Smooth muscle cell (in vitro differentiated cells): ENCODE data around the gene STARD3. TPM values are rescaled to one million over a fixed set of nuclear protein-coding genes. Genes with fewer than 3 reads are reported as not detected.
"Not testable (repeated sequence)": the region's sequence is repeated elsewhere in the genome, so short reads cannot be mapped to it uniquely, and the experiment has no call there.

ENCODE experiments used
- DNase-seq: peaks from one replicate; lab custom pipeline; 2025; ENCODE audit not compliant: unreplicated experiment; lab: John Stamatoyannopoulos, UW
- H2AFZ ChIP-seq: fragments of 200-600 bp; sonication (generic); 2 replicates; pipeline ENCODE4 v1.6.0; 2016; ENCODE audit warnings: antibody characterized with exemption, low read depth, mild to moderate bottlenecking
- H3F3A ChIP-seq: fragments of 200-600 bp; sonication (generic); 2 replicates; pipeline ENCODE4 v1.6.0; 2017; ENCODE audit warnings: antibody characterized with exemption, low read depth
- H3K27ac ChIP-seq: fragments of 200-600 bp; sonication (generic); 2 replicates; pipeline ENCODE4 v1.5.1; 2016; ENCODE audit warnings: low read depth, mild to moderate bottlenecking
- H3K27me3 ChIP-seq: fragments of 200-600 bp; sonication (generic); 2 replicates; pipeline ENCODE4 v1.6.1; 2016; ENCODE audit warnings: low read depth, mild to moderate bottlenecking
- H3K36me3 ChIP-seq: fragments of 200-600 bp; sonication (generic); 2 replicates; pipeline ENCODE4 v1.5.1; 2016; ENCODE audit warnings: low read depth
- H3K4me1 ChIP-seq: fragments of 200-600 bp; sonication (generic); 2 replicates; pipeline ENCODE4 v1.5.1; 2016; ENCODE audit warnings: low read depth
- H3K4me2 ChIP-seq: fragments of 200-600 bp; sonication (generic); 2 replicates; pipeline ENCODE4 v1.6.0; 2016; ENCODE audit warnings: mild to moderate bottlenecking
- H3K4me3 ChIP-seq: fragments of 200-600 bp; sonication (generic); 2 replicates; pipeline ENCODE4 v1.5.1; 2016; ENCODE audit warnings: mild to moderate bottlenecking
- H3K79me2 ChIP-seq: fragments of 200-600 bp; sonication (generic); 2 replicates; pipeline ENCODE4 v1.6.0; 2016; ENCODE audit warnings: low read depth, mild to moderate bottlenecking
- H3K9ac ChIP-seq: fragments of 200-600 bp; sonication (generic); 2 replicates; pipeline ENCODE4 v1.6.0; 2016; ENCODE audit warnings: low read depth
- H3K9me3 ChIP-seq: fragments of 200-600 bp; sonication (generic); replicated peaks from 2 replicates; pipeline ENCODE4 v1.5.1; 2016; ENCODE audit warnings: low read depth
- H4K20me1 ChIP-seq: fragments of 200-600 bp; sonication (generic); 2 replicates; pipeline ENCODE4 v1.6.0; 2016; ENCODE audit warnings: low read depth
- WGBS: methylation state at CpG from one replicate; pipeline ENCODE4 v1.1.7; 2016; ENCODE audit warnings: low lambda C conversion rate; 5-methylcytosine and 5-hydroxymethylcytosine counted together
- polyA plus RNA-seq: library from polyadenylated mRNA; unstranded; fragments of >200 nt; fragmentation: Nextera tagmentation; extraction: Ambion mirVana; gene quantifications from 2 replicates; pipeline ENCODE4 v1.2.1, GENCODE V29; 2016
- total RNA-seq: library from RNA; depleted of rRNA; stranded (reverse); fragments of >200 nt; gene quantifications from 2 replicates; pipeline ENCODE4 v1.2.3, GENCODE V29; 2014
- TF ChIP-seq, protein P1 (sequence below): fragments of 200-600 bp; sonication (generic); IDR thresholded peaks from 2 replicates; pipeline ENCODE4 v1.5.1; 2017; ENCODE audit warnings: borderline replicate concordance, mild to moderate bottlenecking, antibody characterized with exemption; ENCODE audit not compliant: insufficient read depth, poor library complexity, severe bottlenecking

STARD3 gene
- total and polyA plus RNA-seq, 2 experiments from 2014 or later, result 37.5 to 53.3 TPM

- no peak overlapping the region for H2AFZ ChIP-seq
- H3K27ac ChIP-seq, result no peak overlapping the region
- H3K79me2 ChIP-seq, result peaks cover 17% of the 10 kb centered on the region
- WGBS, result 87% methylated on average over 6 of the region's 6 CpGs
- H3K4me1 ChIP-seq, result peaks cover 25% of the 10 kb centered on the region
- H3K36me3 ChIP-seq, result no peaks in the 10 kb centered on the region
- H3K4me3 ChIP-seq, result no peak overlapping the region
- H4K20me1 ChIP-seq, result peaks cover 9% of the 10 kb centered on the region
- no peak overlapping the region for H3K9ac ChIP-seq
- DNase-seq, result no peak
- TF ChIP-seq, protein P1, sequence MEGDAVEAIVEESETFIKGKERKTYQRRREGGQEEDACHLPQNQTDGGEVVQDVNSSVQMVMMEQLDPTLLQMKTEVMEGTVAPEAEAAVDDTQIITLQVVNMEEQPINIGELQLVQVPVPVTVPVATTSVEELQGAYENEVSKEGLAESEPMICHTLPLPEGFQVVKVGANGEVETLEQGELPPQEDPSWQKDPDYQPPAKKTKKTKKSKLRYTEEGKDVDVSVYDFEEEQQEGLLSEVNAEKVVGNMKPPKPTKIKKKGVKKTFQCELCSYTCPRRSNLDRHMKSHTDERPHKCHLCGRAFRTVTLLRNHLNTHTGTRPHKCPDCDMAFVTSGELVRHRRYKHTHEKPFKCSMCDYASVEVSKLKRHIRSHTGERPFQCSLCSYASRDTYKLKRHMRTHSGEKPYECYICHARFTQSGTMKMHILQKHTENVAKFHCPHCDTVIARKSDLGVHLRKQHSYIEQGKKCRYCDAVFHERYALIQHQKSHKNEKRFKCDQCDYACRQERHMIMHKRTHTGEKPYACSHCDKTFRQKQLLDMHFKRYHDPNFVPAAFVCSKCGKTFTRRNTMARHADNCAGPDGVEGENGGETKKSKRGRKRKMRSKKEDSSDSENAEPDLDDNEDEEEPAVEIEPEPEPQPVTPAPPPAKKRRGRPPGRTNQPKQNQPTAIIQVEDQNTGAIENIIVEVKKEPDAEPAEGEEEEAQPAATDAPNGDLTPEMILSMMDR, result no peak
- H3F3A ChIP-seq, result no peaks in the 10 kb centered on the region
- no peaks in the 10 kb centered on the region for H3K27me3 ChIP-seq
- no peaks in the 10 kb centered on the region for H3K9me3 ChIP-seq
- H3K4me2 ChIP-seq, result no peak overlapping the region
Observed at GRCh38 chr17:39696731-39697130, 59.8 kb downstream of the STARD3 start.

DNA sequence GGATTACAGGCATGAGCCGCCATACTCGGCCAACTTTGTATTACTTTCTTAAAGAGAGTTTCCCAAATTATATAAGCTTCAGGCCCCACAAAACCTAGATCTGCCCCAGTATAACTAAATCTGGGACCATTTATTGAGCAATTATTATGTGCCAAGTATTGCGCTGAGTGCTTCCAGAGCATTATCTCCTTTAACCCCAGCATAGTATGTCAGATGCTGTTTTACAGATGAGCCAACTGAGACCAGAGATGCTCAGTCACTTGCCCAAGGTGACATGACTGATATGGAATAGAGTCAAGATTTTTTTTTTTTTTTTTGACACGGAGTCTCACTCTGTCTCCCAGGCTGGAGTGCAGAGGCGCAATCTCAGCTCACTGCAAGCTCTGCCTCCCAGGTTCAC, 61.0 kb downstream of the STARD3 start:
- Histone ChIP-seq H3K79me2 (peaks cover 28% of the 10 kb centered on the region), H4K20me1 (peaks cover 21% of the 10 kb centered on the region), H3K27me3 (no peaks in the 10 kb centered on the region), H3K9me3 (no peaks in the 10 kb centered on the region), H3K4me1 (peaks cover 33% of the 10 kb centered on the region), H3K36me3 (no peaks in the 10 kb centered on the region), H3K27ac (no peak overlapping the region), H3F3A (no peaks in the 10 kb centered on the region), H3K4me3 (no peak overlapping the region), H3K4me2 (no peak overlapping the region), H2AFZ (no peak overlapping the region), H3K9ac (no peak overlapping the region)
- TF ChIP-seq, protein P1, result no peak
- WGBS, result 98% methylated on average over 5 of the region's 5 CpGs
- DNase-seq, result no peak

GRCh38 chr17:39699157-39699817, 62.3 kb downstream of the STARD3 start:
- H3K9ac ChIP-seq, result peak overlapping the region; percentile 72
- not testable (repeated sequence) for H3K9me3 ChIP-seq, H3K36me3 ChIP-seq, H3K27me3 ChIP-seq, DNase-seq, H3F3A ChIP-seq, H3K27ac ChIP-seq
- peaks cover 32% of the 10 kb centered on the region for H3K4me1 ChIP-seq
- H3K4me3 ChIP-seq, result peak overlapping the region; percentile 91
- peaks cover 33% of the 10 kb centered on the region for H4K20me1 ChIP-seq
- peak overlapping the region; percentile 90 for H2AFZ ChIP-seq
- peaks cover 34% of the 10 kb centered on the region for H3K79me2 ChIP-seq
- H3K4me2 ChIP-seq, result peak overlapping the region; percentile 92
- WGBS, result 54% methylated on average over 11 of the region's 11 CpGs

DNA sequence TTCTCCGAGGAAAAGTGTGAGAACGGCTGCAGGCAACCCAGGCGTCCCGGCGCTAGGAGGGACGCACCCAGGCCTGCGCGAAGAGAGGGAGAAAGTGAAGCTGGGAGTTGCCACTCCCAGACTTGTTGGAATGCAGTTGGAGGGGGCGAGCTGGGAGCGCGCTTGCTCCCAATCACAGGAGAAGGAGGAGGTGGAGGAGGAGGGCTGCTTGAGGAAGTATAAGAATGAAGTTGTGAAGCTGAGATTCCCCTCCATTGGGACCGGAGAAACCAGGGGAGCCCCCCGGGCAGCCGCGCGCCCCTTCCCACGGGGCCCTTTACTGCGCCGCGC, 62.8 kb downstream of the STARD3 start, which contains the start of gene ERBB2:
Gene ERBB2 (plus strand): TSS at position 247 of the 330 bp plus-strand sequence. CDS start 175 bp downstream, outside the sequence.
- TF ChIP-seq, protein P1, result no peak
- peak within 1 kb of the TSS; percentile 92 for H3K4me2 ChIP-seq
- peaks cover 34% of the 10 kb centered on the region for H3K79me2 ChIP-seq
- H3K4me1 ChIP-seq, result peaks cover 32% of the 10 kb centered on the region
- WGBS, result 1% methylated on average over 16 of the region's 20 CpGs
- no peaks in the 10 kb centered on the region for H3K27me3 ChIP-seq
- H3K4me3 ChIP-seq, result peak within 1 kb of the TSS; percentile 91
- no peak within 1 kb of the TSS for H3K27ac ChIP-seq
- H3F3A ChIP-seq, result no peaks in the 10 kb centered on the region
- no peaks in the 10 kb centered on the region for H3K9me3 ChIP-seq
- H4K20me1 ChIP-seq, result peaks cover 38% of the 10 kb centered on the region
- H3K36me3 ChIP-seq, result no peaks in the 10 kb centered on the region
- DNase-seq, result peak; percentile 43
- H3K9ac ChIP-seq, result peak within 1 kb of the TSS; percentile 72
- peak within 1 kb of the TSS; percentile 90 for H2AFZ ChIP-seq
